Central memory CD4-positive, alpha-beta T cell (primary cell): Measurements from ENCODE around the gene MAN1A1.

Experiments used
- DNase-seq: peaks from one replicate; pipeline ENCODE4 v3.0.0; 2022

The MAN1A1 gene

DNA sequence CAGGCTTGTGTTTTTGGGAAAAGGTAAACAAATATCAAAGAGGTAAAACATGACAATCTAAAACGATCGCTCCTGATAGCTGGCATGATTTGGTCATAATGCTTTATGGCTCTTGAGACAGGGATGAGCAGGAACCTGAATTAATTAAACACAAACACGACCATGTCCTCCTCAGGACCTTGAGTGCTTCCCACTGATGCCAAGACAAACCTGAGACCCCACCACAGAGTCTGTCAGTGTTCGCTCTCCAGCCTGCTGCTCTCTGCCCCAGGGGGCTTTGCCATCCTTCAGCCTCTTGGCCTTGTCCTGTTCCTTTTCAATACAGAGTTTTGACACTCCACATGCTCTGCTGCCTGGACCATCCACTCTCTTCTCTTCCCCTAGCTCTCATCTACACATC, 119.4 kb downstream of the MAN1A1 start:
- DNase-seq, result no peak

DNA sequence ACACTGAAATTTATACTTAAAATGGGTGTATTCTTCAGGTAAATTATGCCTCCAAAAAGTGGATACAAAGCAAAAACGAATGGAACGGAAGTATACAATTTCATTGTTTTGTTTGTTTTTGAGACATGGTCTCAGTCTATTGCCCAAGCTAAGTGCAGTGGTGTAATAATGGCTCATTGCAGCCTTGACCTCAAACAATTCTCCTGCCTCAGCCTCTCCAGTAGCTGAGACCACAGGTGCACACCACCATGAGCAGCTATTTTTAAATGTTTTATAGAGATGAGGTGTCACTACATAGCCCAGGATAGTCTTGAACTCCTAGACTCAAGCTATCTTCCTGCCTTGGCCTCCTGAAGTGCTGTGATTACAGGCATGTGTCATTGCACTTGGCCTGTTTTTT, 122.2 kb downstream of the MAN1A1 start:
- DNase-seq, result no peak

DNA sequence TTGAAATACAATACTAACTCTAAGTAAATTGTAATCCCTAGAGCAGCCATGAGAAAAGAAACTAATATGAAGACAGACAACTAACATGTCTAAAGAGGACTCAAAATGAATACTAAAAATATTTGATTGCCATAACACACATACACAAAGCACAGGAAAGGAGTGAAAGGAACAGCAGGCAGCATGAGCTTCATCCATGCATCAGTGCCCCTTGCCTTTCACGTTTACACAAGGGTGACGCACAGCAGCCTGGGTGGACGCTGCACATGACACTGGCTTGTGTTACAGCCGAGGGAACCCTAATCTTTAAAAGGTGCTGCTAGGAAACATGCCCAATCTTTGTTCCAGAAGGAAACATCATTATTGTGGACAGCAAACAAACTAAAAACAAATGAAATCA, 123.5 kb downstream of the MAN1A1 start:
- DNase-seq, result no peak

DNA sequence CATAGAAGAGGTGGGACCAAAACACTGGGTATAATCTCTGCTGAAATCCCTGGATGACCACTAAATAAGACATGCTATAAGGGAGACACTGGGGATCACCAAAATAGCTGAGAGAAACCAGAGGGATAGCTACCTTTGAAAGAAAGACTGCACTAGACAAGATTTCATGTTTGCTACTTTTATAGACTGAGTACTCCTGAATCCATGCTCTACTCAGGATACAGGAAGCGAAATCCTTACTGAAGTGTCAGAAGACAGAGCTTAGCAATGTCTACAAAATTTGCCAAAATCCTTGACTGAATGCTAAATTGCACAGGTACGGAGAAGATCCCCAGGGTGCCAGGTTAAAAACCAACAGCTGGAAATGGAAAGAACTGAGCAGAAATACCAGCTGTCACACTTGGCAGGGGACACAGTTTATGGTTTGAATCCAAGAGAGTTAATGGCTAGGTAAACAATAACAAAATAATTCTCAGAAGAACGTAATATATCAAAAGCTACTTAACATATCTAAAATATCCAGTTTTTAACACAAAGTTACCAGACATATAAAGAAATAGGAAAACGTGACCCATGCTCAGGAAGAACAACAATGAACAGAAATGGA, 125.4 kb downstream of the MAN1A1 start:
- DNase-seq, result no peak

GRCh38 chr6:119220452-119220851, 129.1 kb downstream of the MAN1A1 start:
- DNase-seq, result no peak

GRCh38 chr6:119218548-119218947, 131.0 kb downstream of the MAN1A1 start:
- no peak for DNase-seq

DNA sequence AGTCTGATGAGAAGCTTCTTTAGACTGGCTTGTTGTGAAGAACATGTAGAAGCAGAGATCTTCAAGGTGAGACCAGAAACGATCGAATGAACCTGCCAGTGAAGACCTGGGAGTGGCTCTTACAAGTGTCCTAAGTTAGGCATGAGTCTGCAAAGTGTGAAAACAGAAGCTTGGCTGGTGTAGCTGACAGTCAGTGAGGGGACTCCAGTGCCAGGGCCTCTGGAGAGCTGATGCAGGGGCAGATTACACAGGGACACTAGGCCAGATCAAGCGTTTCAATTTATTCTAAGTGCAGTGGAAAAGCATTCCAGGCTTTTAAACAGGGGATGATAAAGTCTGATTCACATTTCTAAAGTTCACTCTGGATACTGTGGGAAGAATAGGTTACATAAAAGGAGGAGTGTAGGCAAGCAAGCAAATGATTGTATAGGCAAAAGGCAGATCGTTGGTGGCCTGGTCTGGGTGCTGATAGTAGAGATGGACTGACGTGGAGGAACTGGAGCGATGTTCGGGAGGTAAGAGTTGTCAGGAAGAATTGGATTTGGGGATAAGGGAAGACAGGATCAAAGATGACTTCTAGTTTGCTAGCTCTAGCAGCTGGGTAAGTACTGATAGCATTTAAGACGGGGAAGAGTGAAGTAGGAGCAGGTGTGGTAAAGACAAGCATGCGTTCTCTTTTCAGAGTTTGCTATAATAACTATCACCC, 133.5 kb downstream of the MAN1A1 start:
- no peak for DNase-seq

DNA sequence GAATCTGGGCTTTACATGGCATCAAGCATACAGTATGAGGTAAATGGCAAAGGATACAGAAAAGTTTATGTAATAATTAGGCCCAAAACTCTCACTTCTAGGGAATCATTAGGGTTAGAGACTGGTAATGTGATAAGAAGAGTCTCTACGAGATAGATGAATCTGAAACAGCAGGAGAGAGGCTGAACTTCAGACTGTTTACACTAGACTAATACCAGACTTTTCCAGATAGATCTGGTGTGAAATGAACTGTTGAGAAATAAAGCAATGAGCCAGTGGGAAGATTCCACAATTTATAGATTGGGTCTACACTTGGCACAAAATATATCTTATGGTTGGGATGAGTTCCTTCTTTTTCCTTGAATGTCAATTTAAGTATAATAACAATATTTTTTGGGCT, 134.3 kb downstream of the MAN1A1 start:
- DNase-seq, result no peak

DNA sequence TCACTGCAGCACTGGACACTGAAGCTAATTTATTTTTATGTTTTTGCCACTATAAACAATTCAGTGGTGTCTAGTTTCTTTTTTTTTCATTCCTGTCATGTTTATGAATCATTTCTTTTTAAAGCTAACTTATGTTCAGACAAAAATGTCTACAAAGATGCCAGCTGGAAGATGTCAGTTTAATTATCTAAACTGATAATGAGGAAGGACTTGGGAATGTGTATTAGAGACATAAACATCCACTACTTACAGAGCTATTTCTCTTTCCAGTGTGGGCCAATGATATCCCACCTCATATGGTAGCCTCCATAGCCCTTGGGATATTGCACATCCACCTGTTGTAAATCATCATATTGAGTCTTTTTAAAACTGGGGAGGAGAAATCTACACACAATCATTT, 139.0 kb downstream of the MAN1A1 start:
- DNase-seq, result no peak

GRCh38 chr6:119209452-119210205, 139.9 kb downstream of the MAN1A1 start:
- no peak for DNase-seq

- DNase-seq, result no peak
Observed at GRCh38 chr6:119207971-119208725, 141.4 kb downstream of the MAN1A1 start.

GRCh38 chr6:119207327-119207726, 142.2 kb downstream of the MAN1A1 start:
- no peak for DNase-seq

GRCh38 chr6:119205911-119206618, 143.5 kb downstream of the MAN1A1 start:
- no peak for DNase-seq

DNA sequence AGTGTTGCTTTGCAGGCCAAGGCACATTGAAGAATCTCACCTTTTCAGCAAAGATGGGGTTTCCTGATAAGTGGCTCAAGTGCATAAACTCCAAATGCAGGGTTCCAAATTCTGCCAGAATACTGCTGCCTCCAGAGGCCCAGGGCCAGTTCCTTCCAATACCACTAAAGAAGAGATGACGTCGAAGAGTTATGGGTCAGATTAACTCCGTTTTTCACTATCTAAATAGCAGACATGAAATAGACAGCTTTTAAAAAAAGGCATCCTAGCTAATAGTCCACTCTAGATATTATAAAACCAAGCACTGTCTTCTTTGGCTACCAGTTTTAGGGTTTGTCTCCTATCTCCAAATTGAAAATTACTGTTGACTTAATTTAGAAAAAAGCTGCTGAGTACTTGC, 144.8 kb downstream of the MAN1A1 start:
- no peak for DNase-seq

DNA sequence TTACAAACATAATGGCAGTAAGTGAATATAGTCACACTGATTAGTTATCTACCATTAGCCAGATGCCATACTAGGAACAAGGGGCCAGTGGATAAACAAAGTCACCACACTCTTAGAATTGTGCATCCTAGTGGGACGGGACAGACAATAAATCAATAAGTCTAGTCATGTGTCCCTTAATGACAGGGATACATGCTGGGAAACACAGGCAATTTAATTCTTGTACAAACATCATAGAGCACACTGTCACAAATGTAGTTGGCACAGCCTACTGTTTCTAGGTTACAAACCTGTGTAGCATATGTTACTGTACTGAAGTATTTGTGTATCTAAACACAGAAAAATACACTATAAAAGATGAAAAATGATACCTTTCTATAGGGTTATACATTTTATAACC, 148.1 kb downstream of the MAN1A1 start:
- DNase-seq, result no peak

GRCh38 chr6:119200512-119201175, 148.9 kb downstream of the MAN1A1 start:
- no peak for DNase-seq

DNA sequence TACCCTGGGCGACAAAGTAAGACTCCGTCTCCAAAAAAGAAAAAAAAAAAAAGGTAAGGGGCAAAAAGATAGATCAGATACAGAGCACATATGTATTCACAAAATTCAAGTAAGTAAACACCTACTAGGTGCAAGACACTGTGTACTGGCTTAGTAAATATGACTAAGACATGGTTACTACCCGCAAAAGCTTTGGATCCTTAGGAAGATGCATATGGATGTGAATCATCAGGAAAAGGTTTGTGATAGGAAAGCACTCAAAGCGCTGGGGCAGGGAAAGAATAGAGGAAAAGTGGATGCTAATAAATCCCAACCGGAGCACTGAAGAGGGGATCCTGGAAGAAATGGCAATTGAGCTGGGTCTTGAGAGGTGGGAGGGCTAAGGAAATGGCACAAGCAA, 152.3 kb downstream of the MAN1A1 start:
- DNase-seq, result no peak

- DNase-seq, result no peak
Observed at GRCh38 chr6:119196715-119197114, 152.8 kb downstream of the MAN1A1 start.

DNA sequence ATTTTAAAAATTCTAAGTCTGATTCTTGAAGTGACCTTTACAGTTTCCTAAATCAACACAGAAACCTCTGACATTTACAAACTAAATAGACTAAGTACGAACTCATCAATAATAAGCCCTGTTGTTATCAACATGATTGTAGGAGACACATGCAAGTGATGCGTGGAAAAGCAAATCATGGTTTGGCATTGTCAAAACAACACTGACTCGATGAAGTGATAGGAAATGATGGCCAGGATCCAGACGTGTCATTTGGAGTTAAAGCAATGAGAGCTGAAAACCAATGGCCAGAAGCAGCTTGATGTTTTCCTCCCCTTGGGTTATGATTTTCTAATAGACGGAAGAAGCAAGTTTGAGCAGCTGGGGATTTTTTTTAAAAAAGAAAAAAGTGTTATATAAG, 153.7 kb downstream of the MAN1A1 start:
- DNase-seq, result no peak

GRCh38 chr6:119195204-119195603, 154.4 kb downstream of the MAN1A1 start:
- DNase-seq, result no peak

GRCh38 chr6:119193707-119194106, 155.9 kb downstream of the MAN1A1 start:
- no peak for DNase-seq

GRCh38 chr6:119192200-119192599, 157.4 kb downstream of the MAN1A1 start:
- DNase-seq, result no peak
